ENCODE data around the gene MARCHF9. TPM values are rescaled to one million over a fixed set of nuclear protein-coding genes. Genes with fewer than 3 reads are reported as not detected.

MARCHF9 gene
- total and polyA plus RNA-seq, 2 donors (not counting 1 experiment from before 2014, with no cell fraction given) = 81.4 to 128 TPM

DNA sequence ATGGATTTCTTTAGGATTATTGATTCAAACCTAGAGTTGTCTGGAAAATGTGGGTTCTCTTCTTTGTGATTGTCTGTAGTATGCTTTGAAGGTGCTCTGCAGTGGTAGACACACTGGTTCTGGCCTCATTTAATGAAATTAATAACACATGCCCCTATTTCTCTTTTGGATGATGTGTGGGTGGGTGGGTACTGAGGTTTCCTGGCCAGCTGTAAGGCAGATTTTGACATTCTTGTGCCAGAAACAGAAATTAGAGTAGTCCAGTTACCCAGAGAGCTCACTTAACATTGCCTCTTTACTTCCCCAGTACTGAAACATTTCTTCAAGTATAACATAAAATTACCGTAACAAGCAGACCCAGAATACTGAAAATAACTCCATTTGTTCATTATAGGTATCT is 42.1 kb downstream of the MARCHF9 start:
- Histone ChIP-seq H4K20me1 (ENCODE audit: control insufficient read depth, insufficient read depth, low read length, poor library complexity, severe bottlenecking) (no peaks in the 10 kb centered on the region), H3K9me3 (ENCODE audit: control extremely low read depth in 1 of 3, control insufficient read depth in 2 of 3, insufficient read depth in 1 of 3, low read length in 2 of 3) (no peaks in the 10 kb centered on the region), H3K4me1 (ENCODE audit: control insufficient read depth in 2 of 2, insufficient read depth in 2 of 2, low read length in 2 of 2) (no peaks in the 10 kb centered on the region), H3K9ac (ENCODE audit: low read length) (no peak overlapping the region), H2AFZ (ENCODE audit: insufficient read depth, low read depth, low read length, poor library complexity, severe bottlenecking) (no peak overlapping the region), H3K27me3 (replicated peaks in 1 of 4; ENCODE audit: control extremely low read depth in 1 of 4, control insufficient read depth in 3 of 4, insufficient read depth in 4 of 4, low read length in 3 of 4) (no peaks in the 10 kb centered on the region), H3K27ac (ENCODE audit: low read length in 2 of 2) (no peak overlapping the region), H3K4me2 (replicated peaks; ENCODE audit: low read depth, low read length, poor library complexity, severe bottlenecking) (no peak overlapping the region), H3K4me3 (ENCODE audit: control extremely low read depth in 1 of 5, extremely low read depth in 1 of 5, insufficient read depth in 1 of 5, low read depth in 2 of 5, low read length in 4 of 5) (no peak overlapping the region), H3K79me2 (ENCODE audit: control insufficient read depth, insufficient read depth, low read length) (peaks cover 7% of the 10 kb centered on the region), H3K36me3 (replicated peaks in 1 of 2; ENCODE audit: control extremely low read depth in 1 of 2, control insufficient read depth in 1 of 2, extremely low read depth in 1 of 2, insufficient read depth in 2 of 2, low read length in 1 of 2) (peaks cover 0 to 53% of the 10 kb centered on the region in 2 experiments)
- intact Hi-C loops (cut with micrococcal nuclease) = no loop called here
- POLR2A ChIA-PET = interaction anchor here (0.6 kb wide), 1 partner anchor 224 kb away, joined by 3 read pairs; no protein-coding TSS in a partner anchor
- Mint-ChIP-seq H3K27ac (no peak overlapping the region), H3K4me1 (no peaks in the 10 kb centered on the region), H3K4me3 (no peak overlapping the region), H3K9me3 (ENCODE audit: insufficient read depth) (no peaks in the 10 kb centered on the region), H3K27me3 (no peaks in the 10 kb centered on the region)
- TF ChIP-seq EZH2 (IDR thresholded peaks at IDR 0.05; ENCODE audit: borderline replicate concordance, insufficient read depth, low read depth, low read length, poor library complexity, severe bottlenecking) = no peak
- TF ChIP-seq, protein P1, sequence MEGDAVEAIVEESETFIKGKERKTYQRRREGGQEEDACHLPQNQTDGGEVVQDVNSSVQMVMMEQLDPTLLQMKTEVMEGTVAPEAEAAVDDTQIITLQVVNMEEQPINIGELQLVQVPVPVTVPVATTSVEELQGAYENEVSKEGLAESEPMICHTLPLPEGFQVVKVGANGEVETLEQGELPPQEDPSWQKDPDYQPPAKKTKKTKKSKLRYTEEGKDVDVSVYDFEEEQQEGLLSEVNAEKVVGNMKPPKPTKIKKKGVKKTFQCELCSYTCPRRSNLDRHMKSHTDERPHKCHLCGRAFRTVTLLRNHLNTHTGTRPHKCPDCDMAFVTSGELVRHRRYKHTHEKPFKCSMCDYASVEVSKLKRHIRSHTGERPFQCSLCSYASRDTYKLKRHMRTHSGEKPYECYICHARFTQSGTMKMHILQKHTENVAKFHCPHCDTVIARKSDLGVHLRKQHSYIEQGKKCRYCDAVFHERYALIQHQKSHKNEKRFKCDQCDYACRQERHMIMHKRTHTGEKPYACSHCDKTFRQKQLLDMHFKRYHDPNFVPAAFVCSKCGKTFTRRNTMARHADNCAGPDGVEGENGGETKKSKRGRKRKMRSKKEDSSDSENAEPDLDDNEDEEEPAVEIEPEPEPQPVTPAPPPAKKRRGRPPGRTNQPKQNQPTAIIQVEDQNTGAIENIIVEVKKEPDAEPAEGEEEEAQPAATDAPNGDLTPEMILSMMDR (IDR thresholded peaks at IDR 0.05) = no peak
- CTCF ChIA-PET = interaction anchor here (0.8 kb wide), 1 partner anchor 109 kb away, joined by 3 read pairs; no protein-coding TSS in a partner anchor
- WGBS (ENCODE audit: insufficient coverage) = no CpG with 5 or more reads among the region's 1 CpG
- DNase-seq = no peak
- ATAC-seq (ENCODE audit: low read depth) = no peak

DNA sequence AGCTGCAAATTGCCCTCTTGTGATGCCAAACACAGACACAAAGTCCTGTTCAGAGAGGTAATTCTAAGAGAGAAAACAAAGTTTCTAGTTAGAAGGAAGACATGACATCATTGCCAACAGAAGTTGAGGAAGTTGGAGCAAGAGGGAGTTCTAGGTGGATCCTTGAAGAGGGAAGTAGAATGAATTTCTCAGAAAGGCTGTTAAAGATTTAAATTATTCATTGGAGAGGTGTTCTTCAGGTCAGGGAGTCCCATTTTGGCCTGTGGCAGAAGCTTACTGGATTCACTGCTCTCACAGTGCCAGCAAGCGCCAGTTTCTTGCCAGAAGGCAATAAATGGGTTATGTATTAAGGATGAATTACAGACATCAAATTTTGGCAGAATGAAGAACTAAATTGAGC is 43.0 kb downstream of the MARCHF9 start:
- no peak overlapping the region for H3K27ac Mint-ChIP-seq
- Histone ChIP-seq H3K9ac (ENCODE audit: low read length) (no peak overlapping the region), H2AFZ (ENCODE audit: insufficient read depth, low read depth, low read length, poor library complexity, severe bottlenecking) (no peak overlapping the region), H3K27me3 (replicated peaks in 1 of 4; ENCODE audit: control extremely low read depth in 1 of 4, control insufficient read depth in 3 of 4, insufficient read depth in 4 of 4, low read length in 3 of 4) (no peaks in the 10 kb centered on the region), H4K20me1 (ENCODE audit: control insufficient read depth, insufficient read depth, low read length, poor library complexity, severe bottlenecking) (no peaks in the 10 kb centered on the region), H3K36me3 (replicated peaks in 1 of 2; ENCODE audit: control extremely low read depth in 1 of 2, control insufficient read depth in 1 of 2, extremely low read depth in 1 of 2, insufficient read depth in 2 of 2, low read length in 1 of 2) (peaks cover 0 to 51% of the 10 kb centered on the region in 2 experiments), H3K79me2 (ENCODE audit: control insufficient read depth, insufficient read depth, low read length) (peaks cover 4% of the 10 kb centered on the region), H3K4me3 (ENCODE audit: control extremely low read depth in 1 of 5, extremely low read depth in 1 of 5, insufficient read depth in 1 of 5, low read depth in 2 of 5, low read length in 4 of 5) (no peak overlapping the region), H3K27ac (ENCODE audit: low read length in 2 of 2) (no peak overlapping the region), H3K9me3 (ENCODE audit: control extremely low read depth in 1 of 3, control insufficient read depth in 2 of 3, insufficient read depth in 1 of 3, low read length in 2 of 3) (no peaks in the 10 kb centered on the region), H3K4me1 (ENCODE audit: control insufficient read depth in 2 of 2, insufficient read depth in 2 of 2, low read length in 2 of 2) (no peaks in the 10 kb centered on the region), H3K4me2 (replicated peaks; ENCODE audit: low read depth, low read length, poor library complexity, severe bottlenecking) (no peak overlapping the region)
- H3K27me3 Mint-ChIP-seq = no peaks in the 10 kb centered on the region
- no peak overlapping the region for H3K4me3 Mint-ChIP-seq
- intact Hi-C loops (cut with micrococcal nuclease) = no loop called here
- H3K4me1 Mint-ChIP-seq = no peaks in the 10 kb centered on the region
- ChIA-PET CTCF (no interaction called here), POLR2A (no interaction called here)
- no peak for ATAC-seq (ENCODE audit: low read depth)
- no peaks in the 10 kb centered on the region for H3K9me3 Mint-ChIP-seq (ENCODE audit: insufficient read depth)
- TF ChIP-seq, protein P1 (IDR thresholded peaks at IDR 0.05) = no peak
- no peak for DNase-seq
- no CpG with 5 or more reads among the region's 1 CpG for WGBS (ENCODE audit: insufficient coverage)
